ENCODE measurements around the gene SLC22A13.

The SLC22A13 gene

GRCh38 chr3:38276081-38276916, 10.7 kb downstream of the SLC22A13 start:
- Histone ChIP-seq H3K9me3 (ENCODE audit: insufficient read depth, low read depth, low read length) (no peaks in the 10 kb centered on the region), H3K4me1 (ENCODE audit: insufficient read depth, low read length, poor library complexity, severe bottlenecking) (no peaks in the 10 kb centered on the region), H3K9me2 (replicated peaks; ENCODE audit: low read depth, low read length) (no peaks in the 10 kb centered on the region), H3K27me3 (ENCODE audit: insufficient read depth, low read length, poor library complexity, severe bottlenecking) (no peaks in the 10 kb centered on the region), H3F3A (ENCODE audit: low read depth) (no peaks in the 10 kb centered on the region), H2AFZ (ENCODE audit: low read length) (no peak overlapping the region), H3K4me3 (ENCODE audit: low read length, poor library complexity, severe bottlenecking) (no peak overlapping the region), H4K20me1 (ENCODE audit: insufficient read depth, low read length, poor library complexity, severe bottlenecking) (no peaks in the 10 kb centered on the region), H3K9ac (ENCODE audit: low read depth, low read length, poor library complexity, severe bottlenecking) (no peak overlapping the region), H3K36me3 (ENCODE audit: insufficient read depth, low read length) (no peaks in the 10 kb centered on the region), H3K4me2 (ENCODE audit: low read depth, low read length, poor library complexity, severe bottlenecking) (no peak overlapping the region), H3K79me2 (ENCODE audit: insufficient read depth, low read length) (no peaks in the 10 kb centered on the region)
- TF ChIP-seq CTCF (conservative IDR thresholded peaks at IDR 0.05; ENCODE audit: low read length) (no peak), EZH2phosphoT487 (IDR thresholded peaks at IDR 0.05; ENCODE audit: borderline replicate concordance) (no peak)

GRCh38 chr3:38276917-38277630, 11.5 kb downstream of the SLC22A13 start:
- Histone ChIP-seq H3K9me3 (ENCODE audit: insufficient read depth, low read depth, low read length) (no peaks in the 10 kb centered on the region), H3K4me2 (ENCODE audit: low read depth, low read length, poor library complexity, severe bottlenecking) (no peak overlapping the region), H3K27me3 (ENCODE audit: insufficient read depth, low read length, poor library complexity, severe bottlenecking) (no peaks in the 10 kb centered on the region), H3K4me1 (ENCODE audit: insufficient read depth, low read length, poor library complexity, severe bottlenecking) (no peaks in the 10 kb centered on the region), H3K36me3 (ENCODE audit: insufficient read depth, low read length) (no peaks in the 10 kb centered on the region), H3K9me2 (replicated peaks; ENCODE audit: low read depth, low read length) (no peaks in the 10 kb centered on the region), H3K79me2 (ENCODE audit: insufficient read depth, low read length) (no peaks in the 10 kb centered on the region), H3K9ac (ENCODE audit: low read depth, low read length, poor library complexity, severe bottlenecking) (no peak overlapping the region), H2AFZ (ENCODE audit: low read length) (no peak overlapping the region), H3K4me3 (ENCODE audit: low read length, poor library complexity, severe bottlenecking) (no peak overlapping the region), H3F3A (ENCODE audit: low read depth) (no peaks in the 10 kb centered on the region), H4K20me1 (ENCODE audit: insufficient read depth, low read length, poor library complexity, severe bottlenecking) (no peaks in the 10 kb centered on the region)
- no peak for TF ChIP-seq EZH2phosphoT487 (IDR thresholded peaks at IDR 0.05; ENCODE audit: borderline replicate concordance)
- TF ChIP-seq CTCF (conservative IDR thresholded peaks at IDR 0.05; ENCODE audit: low read length) = no peak

GRCh38 chr3:38278841-38279240, 13.2 kb downstream of the SLC22A13 start:
- no peaks in the 10 kb centered on the region for H3K9me3 ChIP-seq (ENCODE audit: insufficient read depth, low read depth, low read length)
- H3K4me3 ChIP-seq (ENCODE audit: low read length, poor library complexity, severe bottlenecking) = no peak overlapping the region
- H3K9me2 ChIP-seq (replicated peaks; ENCODE audit: low read depth, low read length) = no peaks in the 10 kb centered on the region
- H3K4me2 ChIP-seq (ENCODE audit: low read depth, low read length, poor library complexity, severe bottlenecking) = no peak overlapping the region
- no peaks in the 10 kb centered on the region for H3K27me3 ChIP-seq (ENCODE audit: insufficient read depth, low read length, poor library complexity, severe bottlenecking)
- H3K9ac ChIP-seq (ENCODE audit: low read depth, low read length, poor library complexity, severe bottlenecking) = no peak overlapping the region
- H3K36me3 ChIP-seq (ENCODE audit: insufficient read depth, low read length) = no peaks in the 10 kb centered on the region
- no peaks in the 10 kb centered on the region for H3K4me1 ChIP-seq (ENCODE audit: insufficient read depth, low read length, poor library complexity, severe bottlenecking)
- H4K20me1 ChIP-seq (ENCODE audit: insufficient read depth, low read length, poor library complexity, severe bottlenecking) = no peaks in the 10 kb centered on the region
- H2AFZ ChIP-seq (ENCODE audit: low read length) = no peak overlapping the region
- no peaks in the 10 kb centered on the region for H3K79me2 ChIP-seq (ENCODE audit: insufficient read depth, low read length)
- TF ChIP-seq CTCF (conservative IDR thresholded peaks at IDR 0.05; ENCODE audit: low read length) (no peak), EZH2phosphoT487 (IDR thresholded peaks at IDR 0.05; ENCODE audit: borderline replicate concordance) (no peak)
- H3F3A ChIP-seq (ENCODE audit: low read depth) = no peaks in the 10 kb centered on the region

All from Loucy (cell line).